OCI-LY7 (cell line): ENCODE measurements around the gene DIP2C. TPM values are rescaled to one million over a fixed set of nuclear protein-coding genes. Genes with fewer than 3 reads are reported as not detected.

Experiments
- BruUV-seq: library from RNA; stranded (reverse); fragments of 400-500 nt; replicated peaks from 2 replicates; lab custom pipeline; 2021; lab: Mats Ljungman, UMichigan
- CTCF ChIA-PET: fragments of 300-600 bp; sonication (Branson Sonifier 250); formaldehyde crosslinking; loops from one replicate; lab custom pipeline; 2022; ENCODE audit warnings: antibody characterized with exemption; ENCODE audit not compliant: unreplicated experiment; lab: Charles Lee
- POLR2A ChIA-PET: fragments of 300-600 bp; sonication (Branson Sonifier 250); formaldehyde crosslinking; loops from one replicate; lab custom pipeline; 2022; ENCODE audit warnings: antibody characterized with exemption; lab: Charles Lee
- DNase-seq: peaks from one replicate; pipeline ENCODE4 v3.0.0-alpha.2; 2015; ENCODE audit warnings: low spot score
- H2AFZ ChIP-seq: fragments of 200-600 bp; sonication (generic), shearing (Covaris generic); 2 replicates; pipeline ENCODE4 v1.6.1; 2014; ENCODE audit warnings: mild to moderate bottlenecking, antibody characterized with exemption, low read length, moderate library complexity
- H3K27ac ChIP-seq: fragments of 200-600 bp; sonication (generic); 2 replicates; pipeline ENCODE4 v1.5.1; 2014; ENCODE audit warnings: mixed run types, low read depth, mild to moderate bottlenecking, moderate library complexity, low read length, inconsistent platforms; ENCODE audit not compliant: poor library complexity, severe bottlenecking
- H3K36me3 ChIP-seq: fragments of 200-600 bp; sonication (generic); 2 replicates; pipeline ENCODE4 v1.6.1; 2014; ENCODE audit warnings: mild to moderate bottlenecking, antibody characterized with exemption, low read length, moderate library complexity, mixed read lengths; ENCODE audit not compliant: insufficient read depth
- H3K4me1 ChIP-seq: fragments of 200-600 bp; sonication (generic); 2 replicates; pipeline ENCODE4 v1.5.1; 2014; ENCODE audit warnings: mild to moderate bottlenecking, low read length; ENCODE audit not compliant: insufficient read depth, poor library complexity, severe bottlenecking
- H3K4me2 ChIP-seq: fragments of 200-600 bp; sonication (generic); 2 replicates; pipeline ENCODE4 v1.6.1; 2014; ENCODE audit warnings: mild to moderate bottlenecking, low read length
- H3K4me3 ChIP-seq: fragments of 200-600 bp; sonication (generic); 2 replicates; pipeline ENCODE4 v1.5.1; 2014; ENCODE audit warnings: mild to moderate bottlenecking, low read depth, low read length; ENCODE audit not compliant: poor library complexity, severe bottlenecking
- H3K79me2 ChIP-seq: fragments of 200-600 bp; sonication (generic); 2 replicates; pipeline ENCODE4 v1.6.1; 2016; ENCODE audit warnings: low read depth, mild to moderate bottlenecking, low read length, moderate library complexity, mixed read lengths; ENCODE audit not compliant: insufficient read depth
- H3K9me2 ChIP-seq: fragments of 200-600 bp; sonication (generic); 2 replicates; pipeline ENCODE4 v1.6.1; 2016; ENCODE audit warnings: mild to moderate bottlenecking, low read length, mixed read lengths; ENCODE audit not compliant: insufficient read depth
- H3K9me3 ChIP-seq: fragments of 200-600 bp; sonication (generic); 2 replicates; pipeline ENCODE4 v1.6.1; 2014; ENCODE audit warnings: mild to moderate bottlenecking, mixed run types, low read length, mixed read lengths
- H4K20me1 ChIP-seq: fragments of 200-600 bp; sonication (generic); 2 replicates; pipeline ENCODE4 v1.6.1; 2014; ENCODE audit warnings: mild to moderate bottlenecking, antibody characterized with exemption, low read length, moderate library complexity, mixed read lengths; ENCODE audit not compliant: insufficient read depth
- EZH2phosphoT487 ChIP-seq: fragments of 200-600 bp; sonication (generic); IDR thresholded peaks from 2 replicates; pipeline ENCODE4 v1.6.1; 2018; ENCODE audit warnings: low read depth, borderline replicate concordance, mild to moderate bottlenecking, mixed run types, antibody characterized with exemption, low read length, moderate library complexity, mixed read lengths
- intact Hi-C: fragments of 100-400 bp; cut with micrococcal nuclease; formaldehyde crosslinking; loops from one replicate; pipeline ENCODE4 v1.10.0; 2022; ENCODE audit not compliant: unreplicated experiment
- total RNA-seq, 2 experiments: library from RNA; depleted of rRNA in 1 of 2; stranded (reverse); fragments of >200 nt in 1 of 2; shearing (Covaris generic) in 1 of 2; gene quantifications; 2 replicates each; pipeline ENCODE4 v1.2.3, GENCODE V29; 2014 to 2022
- TF ChIP-seq, protein P1 (sequence below): fragments of 200-600 bp; sonication (generic); conservative IDR thresholded peaks from 2 replicates; pipeline ENCODE4 v1.5.1; 2014; ENCODE audit warnings: mild to moderate bottlenecking, antibody characterized with exemption, low read length, moderate library complexity, mixed read lengths

DIP2C gene
- total RNA-seq, 2 experiments from 2014 or later: 10.9 to 29.5 TPM

DNA sequence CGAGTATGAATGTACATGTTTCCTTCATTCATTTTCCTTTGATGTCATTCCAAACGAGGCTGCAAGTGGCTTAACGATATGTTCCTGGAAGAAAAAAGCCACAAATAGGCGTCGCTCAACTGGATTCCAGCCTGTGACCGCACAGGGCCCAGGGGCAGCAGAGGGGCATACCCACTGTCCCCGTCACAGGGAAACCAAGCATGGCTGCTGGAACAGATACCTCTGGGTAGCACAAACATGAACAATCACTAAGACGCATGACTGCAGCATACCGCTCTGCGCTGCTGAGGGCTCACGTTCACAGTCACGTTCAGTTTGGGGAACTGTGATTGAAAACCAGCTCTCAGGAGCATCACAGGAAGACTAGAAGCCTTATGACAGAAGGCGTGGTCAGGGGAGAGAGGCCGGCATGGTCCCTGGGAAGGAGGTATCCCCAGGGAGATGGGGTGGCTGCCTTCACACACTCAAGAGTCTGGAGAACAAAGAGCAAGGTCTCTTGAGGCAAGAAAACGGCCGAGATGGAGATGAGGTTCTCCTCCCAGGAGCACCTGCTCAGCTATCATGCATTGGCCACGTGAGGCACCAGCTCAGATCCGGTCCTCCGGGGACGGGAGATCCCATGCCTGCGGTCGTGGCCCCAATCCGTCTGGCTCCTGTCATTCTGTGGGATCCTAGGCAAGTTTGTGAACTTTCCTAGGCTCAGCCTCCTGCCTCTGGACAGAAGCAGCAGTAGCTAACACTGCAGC, 213.6 kb downstream of the DIP2C start:
- Histone ChIP-seq H2AFZ (no peak overlapping the region), H3K9me3 (no peaks in the 10 kb centered on the region), H3K9me2 (no peaks in the 10 kb centered on the region), H3K4me2 (no peak overlapping the region), H4K20me1 (no peaks in the 10 kb centered on the region), H3K36me3 (peaks cover 69% of the 10 kb centered on the region), H3K79me2 (no peaks in the 10 kb centered on the region), H3K4me1 (no peaks in the 10 kb centered on the region), H3K27ac (no peak overlapping the region), H3K4me3 (no peak overlapping the region)
- TF ChIP-seq EZH2phosphoT487: no peak
- TF ChIP-seq, protein P1, sequence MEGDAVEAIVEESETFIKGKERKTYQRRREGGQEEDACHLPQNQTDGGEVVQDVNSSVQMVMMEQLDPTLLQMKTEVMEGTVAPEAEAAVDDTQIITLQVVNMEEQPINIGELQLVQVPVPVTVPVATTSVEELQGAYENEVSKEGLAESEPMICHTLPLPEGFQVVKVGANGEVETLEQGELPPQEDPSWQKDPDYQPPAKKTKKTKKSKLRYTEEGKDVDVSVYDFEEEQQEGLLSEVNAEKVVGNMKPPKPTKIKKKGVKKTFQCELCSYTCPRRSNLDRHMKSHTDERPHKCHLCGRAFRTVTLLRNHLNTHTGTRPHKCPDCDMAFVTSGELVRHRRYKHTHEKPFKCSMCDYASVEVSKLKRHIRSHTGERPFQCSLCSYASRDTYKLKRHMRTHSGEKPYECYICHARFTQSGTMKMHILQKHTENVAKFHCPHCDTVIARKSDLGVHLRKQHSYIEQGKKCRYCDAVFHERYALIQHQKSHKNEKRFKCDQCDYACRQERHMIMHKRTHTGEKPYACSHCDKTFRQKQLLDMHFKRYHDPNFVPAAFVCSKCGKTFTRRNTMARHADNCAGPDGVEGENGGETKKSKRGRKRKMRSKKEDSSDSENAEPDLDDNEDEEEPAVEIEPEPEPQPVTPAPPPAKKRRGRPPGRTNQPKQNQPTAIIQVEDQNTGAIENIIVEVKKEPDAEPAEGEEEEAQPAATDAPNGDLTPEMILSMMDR: no peak
- DNase-seq: no peak
- ChIA-PET CTCF (no interaction called here), POLR2A (no interaction called here)
- no TSS peak for BruUV-seq
- intact Hi-C loops: no loop called here

DNA sequence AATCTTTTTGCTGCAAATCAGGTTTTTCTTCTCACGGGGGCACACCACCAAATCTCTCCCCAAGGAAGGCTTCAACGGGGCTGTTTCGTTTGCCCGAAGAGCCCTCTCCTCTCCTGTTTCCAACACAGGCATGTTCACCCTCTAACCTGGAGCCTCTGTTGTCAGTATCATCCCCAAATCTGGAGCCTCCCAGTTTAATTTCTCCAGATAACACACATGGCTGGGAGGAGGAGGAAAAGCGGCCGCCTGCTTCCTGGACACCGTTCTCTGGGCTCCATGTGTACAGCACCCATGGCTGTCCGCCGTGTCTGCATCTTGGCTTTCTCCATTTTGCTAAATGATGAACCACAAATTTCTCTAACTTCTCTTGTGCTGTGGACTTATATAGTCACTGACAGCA, 214.5 kb downstream of the DIP2C start:
- no peaks in the 10 kb centered on the region for H3K79me2 ChIP-seq
- peaks cover 74% of the 10 kb centered on the region for H3K36me3 ChIP-seq
- no peaks in the 10 kb centered on the region for H3K4me1 ChIP-seq
- no TSS peak for BruUV-seq
- CTCF ChIA-PET: no interaction called here
- H3K4me2 ChIP-seq: no peak overlapping the region
- no peak overlapping the region for H3K4me3 ChIP-seq
- intact Hi-C loops: no loop called here
- H4K20me1 ChIP-seq: no peaks in the 10 kb centered on the region
- POLR2A ChIA-PET: no interaction called here
- H2AFZ ChIP-seq: no peak overlapping the region
- no peak for DNase-seq
- H3K9me2 ChIP-seq: no peaks in the 10 kb centered on the region
- no peaks in the 10 kb centered on the region for H3K9me3 ChIP-seq
- no peak for TF ChIP-seq EZH2phosphoT487
- TF ChIP-seq, protein P1: no peak
- no peak overlapping the region for H3K27ac ChIP-seq

- TF ChIP-seq, protein P1: no peak
- no peak for TF ChIP-seq EZH2phosphoT487
- Histone ChIP-seq H3K36me3 (peaks cover 80% of the 10 kb centered on the region), H3K27ac (no peak overlapping the region), H3K9me3 (no peaks in the 10 kb centered on the region), H3K9me2 (no peaks in the 10 kb centered on the region), H2AFZ (no peak overlapping the region), H4K20me1 (no peaks in the 10 kb centered on the region), H3K4me2 (no peak overlapping the region), H3K4me3 (no peak overlapping the region), H3K79me2 (no peaks in the 10 kb centered on the region), H3K4me1 (no peaks in the 10 kb centered on the region)
- intact Hi-C loops: no loop called here
- BruUV-seq: no TSS peak
- no peak for DNase-seq
- POLR2A ChIA-PET: no interaction called here
- CTCF ChIA-PET: no interaction called here
Observed at GRCh38 chr10:474406-474805, 215.1 kb downstream of the DIP2C start.
